Activated CD8-positive, alpha-beta memory T cell treated with anti-CD3 and anti-CD28 coated beads, Interleukin-2, amount 10 ng/mL, durations not matched to agents 7 days and 5 days (primary cell): ENCODE data around the gene POLE3. TPM values are rescaled to one million over a fixed set of nuclear protein-coding genes. Genes with fewer than 3 reads are reported as not detected.
"Not testable (repeated sequence)": the region's sequence is repeated elsewhere in the genome, so short reads cannot be mapped to it uniquely, and the experiment has no call there.

Source experiments
- ATAC-seq: fragments of 150-1000 bp; cut with Tn5 transposase; one replicate; pipeline ENCODE4 v1.10.0; 2021; ENCODE audit warnings: moderate library complexity
- CTCF ChIA-PET: fragments of 350-600 bp; sonication (Branson Sonifier 250); formaldehyde crosslinking; loops from one replicate; lab custom pipeline; 2021; ENCODE audit warnings: antibody characterized with exemption; lab: Charles Lee
- DNase-seq: peaks from one replicate; pipeline ENCODE4 v3.0.0-alpha.2; 2020
- H3K27ac Mint-ChIP-seq: one replicate; pipeline ENCODE4 v1.8.0; 2021; ENCODE audit warnings: mild to moderate bottlenecking, mixed read lengths
- H3K27me3 Mint-ChIP-seq: one replicate; pipeline ENCODE4 v1.8.0; 2021; ENCODE audit warnings: mixed read lengths
- H3K36me3 Mint-ChIP-seq: one replicate; pipeline ENCODE4 v1.8.0; 2021; ENCODE audit warnings: mild to moderate bottlenecking, mixed read lengths
- H3K4me1 Mint-ChIP-seq: one replicate; pipeline ENCODE4 v1.8.0; 2021; ENCODE audit warnings: mixed read lengths
- H3K4me3 Mint-ChIP-seq: one replicate; pipeline ENCODE4 v1.8.0; 2021; ENCODE audit warnings: mild to moderate bottlenecking, moderate library complexity, mixed read lengths
- H3K9me3 Mint-ChIP-seq: one replicate; pipeline ENCODE4 v1.8.0; 2022; ENCODE audit warnings: low read depth, mixed read lengths
- total RNA-seq, 2 experiments: library from RNA; stranded (reverse); gene quantifications; one replicate each; pipeline ENCODE4 v1.2.3, GENCODE V29; 2021

The POLE3 gene
- total RNA-seq, 2 experiments from 2014 or later = 55.0 to 72.7 TPM

DNA sequence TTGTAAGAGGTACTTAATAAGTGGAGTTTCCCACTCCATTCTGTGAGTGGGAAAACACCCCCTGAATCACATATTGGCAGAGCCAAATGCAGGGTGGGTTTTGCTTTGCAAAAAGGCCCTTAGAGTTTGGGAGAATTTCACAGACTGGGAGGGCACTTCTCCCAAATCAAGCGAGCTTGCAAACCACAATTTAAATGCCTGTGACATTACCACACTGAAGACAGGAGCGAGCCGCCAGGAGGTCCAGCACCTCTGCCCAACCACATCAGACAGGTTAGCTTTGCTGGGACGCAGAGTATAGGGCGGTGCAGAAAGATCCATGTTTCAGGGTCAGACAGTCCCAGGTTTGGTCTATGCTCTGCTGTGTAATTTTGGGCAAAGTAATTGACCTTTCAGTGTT lies 11.7 kb downstream of the POLE3 start:
- DNase-seq (no peak), ATAC-seq (no peak)
- no peaks in the 10 kb centered on the region for H3K27me3 Mint-ChIP-seq
- H3K36me3 Mint-ChIP-seq = no peaks in the 10 kb centered on the region
- no peak overlapping the region for H3K4me3 Mint-ChIP-seq
- CTCF ChIA-PET = interaction anchor here (0.9 to 5.1 kb wide), 6 partner anchors 9 to 259 kb away, joined by 3 to 53 read pairs (median 16); partner anchors contain the start of genes C9orf43, CDC26, POLE3 and PRPF4
- H3K4me1 Mint-ChIP-seq = peaks cover 21% of the 10 kb centered on the region
- H3K9me3 Mint-ChIP-seq = no peaks in the 10 kb centered on the region
- no peak overlapping the region for H3K27ac Mint-ChIP-seq

- H3K27ac Mint-ChIP-seq = no peak overlapping the region
- CTCF ChIA-PET = interaction anchor here (1.0 kb wide), 1 partner anchor 11 kb away, joined by 4 read pairs; no protein-coding TSS in a partner anchor
- no peak for DNase-seq
- H3K9me3 Mint-ChIP-seq = no peaks in the 10 kb centered on the region
- no peaks in the 10 kb centered on the region for H3K36me3 Mint-ChIP-seq
- ATAC-seq = no peak
- peaks cover 21% of the 10 kb centered on the region for H3K4me1 Mint-ChIP-seq
- H3K27me3 Mint-ChIP-seq = no peaks in the 10 kb centered on the region
- H3K4me3 Mint-ChIP-seq = no peak overlapping the region
Observed at GRCh38 chr9:113397203-113397631, 13.3 kb downstream of the POLE3 start.

DNA sequence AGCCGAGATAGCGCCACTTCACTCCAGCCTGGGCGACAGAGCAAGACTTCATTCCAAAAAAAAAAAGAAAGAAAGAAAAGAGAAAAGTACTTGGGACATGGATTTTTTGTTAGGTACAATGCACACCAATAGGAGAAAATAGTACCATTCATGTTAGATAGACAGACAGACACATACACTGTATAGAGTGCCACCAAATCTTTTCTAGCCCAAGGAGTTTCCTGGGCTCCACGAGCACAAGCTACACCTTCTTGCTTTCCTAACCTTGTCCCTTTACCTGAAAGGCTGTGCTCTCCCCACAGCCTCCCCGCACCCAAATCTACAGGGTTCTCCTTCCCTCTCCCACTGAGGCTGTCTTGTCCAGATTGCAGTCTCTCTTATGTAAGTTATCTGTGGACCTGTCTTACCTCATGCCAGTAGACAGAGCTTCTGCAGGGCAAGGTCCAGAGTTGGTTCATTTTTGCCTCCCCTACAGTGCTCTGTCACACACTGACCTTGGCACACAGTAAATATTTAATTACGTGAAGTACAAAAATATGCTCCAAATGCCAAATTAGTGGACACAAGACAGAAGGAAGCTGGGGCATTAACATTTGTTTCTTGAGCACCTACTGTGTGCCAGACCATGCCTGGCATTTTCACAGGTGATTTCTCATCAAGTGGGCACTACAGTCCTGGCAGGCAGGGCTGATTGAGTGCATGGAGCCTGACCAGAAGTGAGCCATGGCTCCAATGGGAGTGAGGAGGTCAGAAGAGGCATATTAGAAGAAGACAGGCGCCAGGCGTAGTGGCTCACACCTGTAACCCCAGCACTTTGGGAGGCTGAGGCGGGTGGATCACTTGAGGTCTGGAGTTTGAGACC lies 15.2 kb downstream of the POLE3 start:
- Mint-ChIP-seq H3K9me3 (no peaks in the 10 kb centered on the region), H3K27me3 (no peaks in the 10 kb centered on the region), H3K36me3 (peaks cover 3% of the 10 kb centered on the region), H3K4me1 (peaks cover 13% of the 10 kb centered on the region), H3K4me3 (no peak overlapping the region), H3K27ac (no peak overlapping the region)
- no peak for ATAC-seq
- CTCF ChIA-PET = no interaction called here
- DNase-seq = no peak

- H3K27ac Mint-ChIP-seq = no peak overlapping the region
- H3K4me3 Mint-ChIP-seq = no peak overlapping the region
- H3K4me1 Mint-ChIP-seq = no peaks in the 10 kb centered on the region
- CTCF ChIA-PET = interaction anchor here (0.6 kb wide), 1 partner anchor 121 kb away, joined by 3 read pairs; no protein-coding TSS in a partner anchor
- H3K36me3 Mint-ChIP-seq = peaks cover 7% of the 10 kb centered on the region
- DNase-seq = no peak
- H3K9me3 Mint-ChIP-seq = no peaks in the 10 kb centered on the region
- H3K27me3 Mint-ChIP-seq = no peaks in the 10 kb centered on the region
- no peak for ATAC-seq
Observed at GRCh38 chr9:113393281-113393680, 17.2 kb downstream of the POLE3 start.

DNA sequence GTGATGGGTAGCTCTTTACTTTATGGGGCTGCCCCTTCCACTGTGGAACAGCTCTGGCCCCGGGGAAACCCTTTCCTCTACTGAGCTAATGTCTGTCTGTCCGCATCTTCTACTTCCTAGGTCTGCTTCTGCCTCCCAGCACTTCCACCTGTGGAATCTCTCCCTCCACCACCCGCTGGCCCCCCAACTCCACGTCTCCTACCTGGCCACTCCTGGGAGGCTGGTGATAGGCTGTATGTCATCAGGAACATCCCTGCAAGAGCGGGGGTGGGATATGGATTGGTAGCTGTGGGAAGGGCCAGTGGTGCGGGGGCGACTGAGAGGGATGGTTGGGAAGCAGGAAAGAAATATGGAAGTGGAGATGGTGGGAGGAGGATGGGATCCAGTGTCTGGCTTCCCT lies 18.6 kb downstream of the POLE3 start:
- H3K4me1 Mint-ChIP-seq = no peaks in the 10 kb centered on the region
- peaks cover 7% of the 10 kb centered on the region for H3K36me3 Mint-ChIP-seq
- DNase-seq (no peak), ATAC-seq (no peak)
- H3K9me3 Mint-ChIP-seq = no peaks in the 10 kb centered on the region
- no peak overlapping the region for H3K27ac Mint-ChIP-seq
- CTCF ChIA-PET = interaction anchor here (3.9 kb wide), 1 partner anchor 9 kb away, joined by 11 read pairs; the partner anchor contains the start of gene ALAD
- no peak overlapping the region for H3K4me3 Mint-ChIP-seq
- no peaks in the 10 kb centered on the region for H3K27me3 Mint-ChIP-seq

DNA sequence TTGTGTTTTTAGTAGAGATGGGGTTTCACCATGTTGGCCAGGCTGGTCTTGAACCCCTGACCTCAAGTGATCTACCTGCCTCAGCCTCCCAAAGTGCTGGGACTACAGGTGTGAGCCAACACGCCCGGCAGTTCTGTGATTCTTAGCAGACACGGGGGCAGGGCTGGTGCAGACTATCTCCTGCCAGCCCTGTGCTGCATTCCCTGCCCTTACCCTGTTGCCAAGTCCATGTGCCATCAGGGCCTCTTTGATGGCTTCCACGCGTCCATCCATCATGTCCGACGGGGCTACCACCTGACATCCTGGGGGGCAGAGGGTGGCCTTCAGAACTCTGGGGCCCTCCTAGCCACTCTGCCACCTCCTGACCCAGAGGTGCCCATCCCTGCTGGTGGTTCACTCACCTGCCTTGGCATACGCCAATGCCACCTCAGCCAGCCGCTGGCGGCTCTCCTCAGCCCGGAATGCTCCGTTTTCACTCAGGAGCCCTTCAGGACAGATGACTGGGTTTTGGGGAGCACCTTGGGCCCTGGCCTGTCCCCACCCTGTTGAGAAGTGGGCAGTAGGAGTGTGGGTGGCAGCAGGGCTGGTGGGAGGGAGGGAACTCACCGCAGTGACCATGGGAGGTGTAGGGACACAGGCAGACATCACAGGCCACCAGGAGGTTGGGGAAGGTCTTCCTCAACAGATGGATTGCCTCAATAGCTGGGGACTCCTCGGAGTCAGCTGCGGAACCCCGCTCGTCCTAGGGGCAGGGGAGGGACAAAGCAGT lies 20.1 kb downstream of the POLE3 start:
- CTCF ChIA-PET = interaction anchor here (3.9 kb wide), 1 partner anchor 11 kb away, joined by 11 read pairs; the partner anchor contains the start of gene ALAD
- no peak overlapping the region for H3K4me3 Mint-ChIP-seq
- H3K27me3 Mint-ChIP-seq = no peaks in the 10 kb centered on the region
- peaks cover 9% of the 10 kb centered on the region for H3K36me3 Mint-ChIP-seq
- H3K4me1 Mint-ChIP-seq = no peaks in the 10 kb centered on the region
- DNase-seq (no peak), ATAC-seq (no peak)
- no peaks in the 10 kb centered on the region for H3K9me3 Mint-ChIP-seq
- H3K27ac Mint-ChIP-seq = no peak overlapping the region

GRCh38 chr9:113389451-113389850 lies 21.0 kb downstream of the POLE3 start:
- DNase-seq (no peak), ATAC-seq (no peak)
- Mint-ChIP-seq H3K27ac (no peak overlapping the region), H3K27me3 (no peaks in the 10 kb centered on the region), H3K36me3 (peaks cover 9% of the 10 kb centered on the region), H3K4me1 (no peaks in the 10 kb centered on the region), H3K4me3 (no peak overlapping the region), H3K9me3 (no peaks in the 10 kb centered on the region)
- CTCF ChIA-PET = interaction anchor here (3.9 kb wide), 1 partner anchor 12 kb away, joined by 11 read pairs; the partner anchor contains the start of gene ALAD

DNA sequence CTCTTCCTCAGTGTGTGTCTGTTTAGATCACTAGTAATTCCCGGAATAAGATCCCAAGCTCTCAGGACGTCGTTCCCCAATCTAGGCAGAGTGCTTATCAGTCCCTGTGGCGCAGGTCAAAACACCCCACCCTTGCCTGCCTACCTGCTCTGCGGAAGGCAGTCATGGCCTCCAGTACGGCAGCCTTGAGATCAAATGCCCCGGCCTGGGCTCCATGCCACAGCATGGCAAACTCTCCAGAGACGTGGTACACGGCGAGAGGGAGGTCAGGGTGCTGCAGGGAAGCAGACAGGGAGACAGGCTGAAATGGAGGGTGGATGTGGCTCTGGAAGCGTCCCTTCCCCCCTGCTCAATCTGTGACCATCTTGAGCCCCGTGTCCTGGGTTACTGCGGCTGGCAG lies 21.6 kb downstream of the POLE3 start:
- CTCF ChIA-PET = interaction anchor here (3.9 kb wide), 1 partner anchor 12 kb away, joined by 11 read pairs; the partner anchor contains the start of gene ALAD
- ATAC-seq = no peak
- H3K9me3 Mint-ChIP-seq = no peaks in the 10 kb centered on the region
- H3K4me1 Mint-ChIP-seq = no peaks in the 10 kb centered on the region
- H3K27ac Mint-ChIP-seq = no peak overlapping the region
- no peaks in the 10 kb centered on the region for H3K27me3 Mint-ChIP-seq
- H3K36me3 Mint-ChIP-seq = peaks cover 9% of the 10 kb centered on the region
- DNase-seq = no peak
- no peak overlapping the region for H3K4me3 Mint-ChIP-seq

GRCh38 chr9:113387560-113388230 lies 22.8 kb downstream of the POLE3 start:
- ATAC-seq = no peak
- Mint-ChIP-seq H3K9me3 (no peaks in the 10 kb centered on the region), H3K27me3 (no peaks in the 10 kb centered on the region), H3K36me3 (peaks cover 9% of the 10 kb centered on the region), H3K27ac (no peak overlapping the region), H3K4me1 (no peaks in the 10 kb centered on the region), H3K4me3 (no peak overlapping the region)
- DNase-seq = no peak
- CTCF ChIA-PET = interaction anchor here (1.7 kb wide), 1 partner anchor 14 kb away, joined by 3 read pairs; no protein-coding TSS in a partner anchor

DNA sequence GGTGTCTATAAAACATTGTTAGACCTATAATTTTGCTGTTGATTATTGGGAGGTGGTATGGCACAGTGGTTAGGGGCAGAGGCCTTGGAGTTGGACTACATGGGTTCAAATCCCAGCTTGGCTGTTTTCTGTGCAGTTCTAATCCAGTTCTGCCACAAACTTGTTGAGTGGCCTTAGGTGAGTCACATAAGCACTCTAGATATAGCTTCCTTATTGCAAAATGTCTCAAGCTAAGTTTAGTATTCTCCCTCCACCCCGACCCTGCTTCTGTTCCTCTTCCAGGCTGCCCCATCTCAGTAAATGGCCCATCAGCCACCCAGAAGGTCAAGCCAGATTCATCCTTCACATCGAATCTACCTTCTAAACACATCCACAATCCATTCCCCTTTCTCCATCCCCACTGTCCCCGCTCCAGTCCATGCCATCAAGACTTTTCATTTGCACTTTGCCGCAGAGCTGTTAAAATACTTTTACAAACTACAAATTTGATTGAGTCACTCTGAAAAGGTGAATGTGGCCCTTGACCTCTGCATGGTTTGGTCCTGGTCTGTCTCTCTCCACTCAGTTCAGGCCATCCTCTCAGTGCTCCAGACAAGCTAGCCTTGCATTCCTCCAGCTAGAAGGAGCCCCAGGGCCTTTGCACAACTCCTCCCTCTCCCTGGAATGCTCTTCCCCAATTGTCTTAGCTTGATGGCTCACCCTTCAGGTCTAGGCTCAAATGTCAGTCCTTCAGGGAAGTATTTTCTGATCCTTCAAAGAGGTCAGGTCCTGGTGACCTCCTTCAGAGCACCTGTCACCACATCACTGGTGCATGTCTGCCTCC lies 23.7 kb downstream of the POLE3 start:
- Mint-ChIP-seq H3K9me3 (no peaks in the 10 kb centered on the region), H3K27ac (no peak overlapping the region), H3K27me3 (no peaks in the 10 kb centered on the region), H3K4me3 (no peak overlapping the region), H3K36me3 (peaks cover 7% of the 10 kb centered on the region), H3K4me1 (no peaks in the 10 kb centered on the region)
- CTCF ChIA-PET = interaction anchor here (1.4 to 1.7 kb wide), 3 partner anchors 10 to 59 kb away, joined by 3 to 4 read pairs (median 3); no protein-coding TSS in a partner anchor
- no peak for ATAC-seq
- no peak for DNase-seq

- DNase-seq (no peak), ATAC-seq (no peak)
- H3K4me1 Mint-ChIP-seq = peaks cover 4% of the 10 kb centered on the region
- H3K36me3 Mint-ChIP-seq = peaks cover 2% of the 10 kb centered on the region
- H3K27me3 Mint-ChIP-seq = no peaks in the 10 kb centered on the region
- CTCF ChIA-PET = no interaction called here
- H3K27ac Mint-ChIP-seq = no peak overlapping the region
- H3K4me3 Mint-ChIP-seq = no peak overlapping the region
- no peaks in the 10 kb centered on the region for H3K9me3 Mint-ChIP-seq
Observed at GRCh38 chr9:113381909-113382411, 28.5 kb downstream of the POLE3 start.

- H3K9me3 Mint-ChIP-seq, CTCF ChIA-PET, H3K27me3 Mint-ChIP-seq, H3K36me3 Mint-ChIP-seq, DNase-seq, ATAC-seq, H3K27ac Mint-ChIP-seq, H3K4me3 Mint-ChIP-seq, H3K4me1 Mint-ChIP-seq: not testable (repeated sequence)
Observed at GRCh38 chr9:113381441-113381840, 29.0 kb downstream of the POLE3 start.
